Measurements from ENCODE around the gene TMEM43. TPM values are rescaled to one million over a fixed set of nuclear protein-coding genes. Genes with fewer than 3 reads are reported as not detected.

The TMEM43 gene
- 25.9 and 50.5 TPM in 2 replicates for total RNA-seq (2016; rRNA removed; fragmentation: Illumina TruSeq; extraction: Trizol)
- 3.9 and 4.2 TPM in 2 replicates for total RNA-seq (2016; cell fraction: cytosol; rRNA removed; fragmentation: Illumina TruSeq; extraction: Trizol; ENCODE audit: low read depth)
- 26.3 and 51.3 TPM in 2 replicates for total RNA-seq (2016; cell fraction: insoluble cytoplasmic fraction; rRNA removed; fragmentation: Illumina TruSeq; extraction: Trizol)
- total RNA-seq (2016; cell fraction: membrane; rRNA removed; fragmentation: Illumina TruSeq; extraction: Trizol): 14.0 TPM in 2 replicates
- 52.0 and 59.4 TPM in 2 replicates for total RNA-seq (2016; cell fraction: nucleus; rRNA removed; fragmentation: Illumina TruSeq; extraction: Trizol)
- 48.9 and 57.4 TPM in 2 replicates for polyA plus RNA-seq (2011; rRNA removed)
- polyA plus RNA-seq (2011; cell fraction: cytosol; rRNA removed): 50.3 and 50.5 TPM in 2 replicates
- 72.5 and 76.8 TPM in 2 replicates for polyA plus RNA-seq (2011; cell fraction: nucleus; rRNA removed)
- 33.1 and 37.6 TPM in 2 replicates for polyA plus RNA-seq (2012)
- 3.5 and 3.6 TPM in 2 replicates for polyA plus RNA-seq (2016; cell fraction: cytosol; fragmentation: Illumina TruSeq; extraction: Trizol; ENCODE audit: low read depth)
- polyA plus RNA-seq (2016; cell fraction: insoluble cytoplasmic fraction; fragmentation: Illumina TruSeq; extraction: Trizol; ENCODE audit: low read depth): 24.2 and 24.5 TPM in 2 replicates
- polyA plus RNA-seq (2016; cell fraction: membrane; fragmentation: Illumina TruSeq; extraction: Trizol; ENCODE audit: low read depth): 8.3 and 8.4 TPM in 2 replicates
- 80.8 and 88.2 TPM in 2 replicates for polyA plus RNA-seq (2016; cell fraction: nucleus; fragmentation: Illumina TruSeq; extraction: Trizol; ENCODE audit: insufficient read depth, low read depth)
- 77.4 and 114 TPM in 2 replicates for polyA minus RNA-seq (2011; rRNA and poly(A)+ RNA removed; ENCODE audit: low replicate concordance)
- 30.1 and 30.2 TPM in 2 replicates for polyA minus RNA-seq (2011; cell fraction: cytosol; rRNA and poly(A)+ RNA removed)
- polyA minus RNA-seq (2011; cell fraction: nucleus; rRNA and poly(A)+ RNA removed): 31.3 and 32.3 TPM in 2 replicates
- Bru-seq, nascent RNA: percentile 80 among the genes with signal in this experiment
- percentile 91 among the genes with signal in this experiment for BruChase-seq, experiment 1, labeled RNA remaining after a 6-hour chase
- BruChase-seq, experiment 2, labeled RNA remaining after a 2-hour chase: percentile 88 among the genes with signal in this experiment
- long read RNA-seq, experiment 1, transcript TMEM43-201 (12 exons, 3,341 nt): major isoform, 42 of 53 reads
- long read RNA-seq, experiment 1, partial matches to known transcripts: 4 of 53 reads
- long read RNA-seq, experiment 1, other reads (novel, unspliced or antisense): 7 of 53 reads
- long read RNA-seq, experiment 2, transcript TMEM43-201 (12 exons, 3,341 nt): major isoform, 38 of 70 reads
- long read RNA-seq, experiment 2, partial matches to known transcripts: 10 of 70 reads
- long read RNA-seq, experiment 2, other reads (novel, unspliced or antisense): 22 of 70 reads

- ATAC-seq (peak; percentile 86), FAIRE-seq (peak; percentile 93), DNase-seq (ENCODE audit: low spot score) (peak; percentile 99)
- in situ Hi-C loops (cut with HindIII; ENCODE audit: extremely low pct_ligation_motif_present, low pct_unique_long_range_greater_than_20kb): no loop called here
- H4K20me1 ChIP-seq (ENCODE audit: insufficient read depth, low read length): peaks cover 16% of the 10 kb centered on the region
- peaks cover 53% of the 10 kb centered on the region for H3K4me1 ChIP-seq (ENCODE audit: insufficient read depth, low read length)
- peaks cover 59% of the 10 kb centered on the region for H3K79me2 ChIP-seq (ENCODE audit: insufficient read depth, low read length)
- intact Hi-C loops (cut with micrococcal nuclease; ENCODE audit: unreplicated experiment): no loop called here
- WGBS (ENCODE audit: low lambda C conversion rate): no CpG with 5 or more reads among the region's 55 CpGs
- H2AFZ ChIP-seq (ENCODE audit: low read length): no peak within 1 kb of the TSS
- H3K9ac ChIP-seq (ENCODE audit: insufficient read depth, low read depth, low read length): peak within 1 kb of the TSS; percentile 90
- no peaks in the 10 kb centered on the region for H3K9me3 ChIP-seq (ENCODE audit: low read length)
- H3K4me3 ChIP-seq (replicated peaks in 1 of 3; ENCODE audit: insufficient read depth in 1 of 3, low read depth in 2 of 3, low read length in 3 of 3): peak within 1 kb of the TSS; percentile 80 to 95 (median 88)
- no TSS peak for BruUV-seq (replicated peaks)
- POLR2A ChIA-PET: interaction anchor here (0.8 to 5.0 kb wide), 14 partner anchors 10 to 527 kb away, joined by 3 to 75 read pairs (median 7); partner anchors contain the start of genes CCDC174, LSM3 and XPC
- CTCF ChIA-PET (ENCODE audit: low intra/inter-chr PET ratio, low total read pairs): interaction anchor here (1.6 kb wide), 1 partner anchor 228 kb away, joined by 5 read pairs; no protein-coding TSS in a partner anchor
- H3K4me2 ChIP-seq (ENCODE audit: low read depth, low read length): peak within 1 kb of the TSS; percentile 91
- no peaks in the 10 kb centered on the region; a peak in 1 of 5 replicates for H3K27me3 ChIP-seq (ENCODE audit: control insufficient read depth in 1 of 2, insufficient read depth in 2 of 2, low read length in 2 of 2)
- peak within 1 kb of the TSS; percentile 95 for H3K27ac ChIP-seq (ENCODE audit: extremely low read length, insufficient read depth, low read length)
- H3K36me3 ChIP-seq (replicated peaks in 1 of 2; ENCODE audit: control insufficient read depth in 1 of 2, insufficient read depth in 2 of 2, low read length in 2 of 2): peaks cover 5 to 27% of the 10 kb centered on the region in 2 experiments; a peak in 3 of 5 replicates
- TF ChIP-seq THAP7 (CRISPR knock-in tag; IDR thresholded peaks at IDR 0.05): peak; percentile 31; the same call in 1 of the 2 replicates
- TF ChIP-seq MXD1 (CRISPR knock-in tag; IDR thresholded peaks at IDR 0.05): peak; percentile 82
- TF ChIP-seq USF2 (IDR thresholded peaks at IDR 0.05; ENCODE audit: low read depth, low read length): peak; percentile 55; the same call in 1 of the 2 replicates
- no peak for TF ChIP-seq USF2 (CRISPR knock-in tag; IDR thresholded peaks at IDR 0.05; ENCODE audit: borderline replicate concordance)
- no peak; the same call in 1 of the 2 replicates for TF ChIP-seq ZNF142 (CRISPR knock-in tag; IDR thresholded peaks at IDR 0.05)
- TF ChIP-seq ZNF337 (CRISPR knock-in tag; IDR thresholded peaks at IDR 0.05; ENCODE audit: borderline replicate concordance, low read depth): 0 out of 2 replicates have a peak, but pooled peaks have one; percentile 68
Observed at GRCh38 chr3:14124615-14125192, at the start of gene TMEM43, which contains the start of gene CHCHD4. TSS of gene TMEM43 (plus strand) at chr3:14125052. CDS start at chr3:14125194, 142 bp downstream. TSS of gene CHCHD4 (minus strand) at chr3:14124870. CDS start at chr3:14124676, 194 bp downstream.
